T-helper 2 cell treated with Interferon-gamma antibody and Interleukin-4, amounts not matched to agents 5 μg/mL and 100 μg/mL, for 36 hours (primary cell): ENCODE measurements around the gene S1PR1.
"Not testable (repeated sequence)": the region's sequence is repeated elsewhere in the genome, so short reads cannot be mapped to it uniquely, and the experiment has no call there.

Source experiments
- DNase-seq: peaks from one replicate; pipeline ENCODE4 v3.0.0; 2021; ENCODE audit warnings: low spot score
- H3K27ac Mint-ChIP-seq: one replicate; pipeline ENCODE4 v1.8.0; 2021; ENCODE audit warnings: mild to moderate bottlenecking, mixed read lengths
- H3K27me3 Mint-ChIP-seq: one replicate; pipeline ENCODE4 v1.8.0; 2021; ENCODE audit warnings: low read depth, mixed read lengths
- H3K36me3 Mint-ChIP-seq: one replicate; pipeline ENCODE4 v1.8.0; 2021; ENCODE audit warnings: low read depth, mixed read lengths
- H3K4me1 Mint-ChIP-seq: one replicate; pipeline ENCODE4 v1.8.0; 2021; ENCODE audit warnings: low read depth, mixed read lengths
- H3K4me3 Mint-ChIP-seq: one replicate; pipeline ENCODE4 v1.8.0; 2022; ENCODE audit warnings: mild to moderate bottlenecking, moderate library complexity, mixed read lengths
- H3K9me3 Mint-ChIP-seq: one replicate; pipeline ENCODE4 v1.8.0; 2021; ENCODE audit warnings: mixed read lengths

Gene S1PR1

GRCh38 chr1:101236516-101237228 lies at the start of gene S1PR1:
TSS of gene S1PR1 (plus strand) at chr1:101237019. CDS start at chr1:101238985, 1,966 bp downstream.
- H3K27ac Mint-ChIP-seq = peak within 1 kb of the TSS; percentile 97
- peaks cover 42% of the 10 kb centered on the region for H3K4me1 Mint-ChIP-seq
- peaks cover 72% of the 10 kb centered on the region for H3K36me3 Mint-ChIP-seq
- H3K27me3 Mint-ChIP-seq = no peaks in the 10 kb centered on the region
- peak; percentile 70 for DNase-seq
- peaks cover 6% of the 10 kb centered on the region for H3K9me3 Mint-ChIP-seq
- H3K4me3 Mint-ChIP-seq = peak within 1 kb of the TSS; percentile 97

- Mint-ChIP-seq H3K9me3 (peaks cover 10% of the 10 kb centered on the region), H3K27ac (peak overlapping the region; percentile 85), H3K4me3 (peak overlapping the region; percentile 27), H3K4me1 (peaks cover 36% of the 10 kb centered on the region), H3K36me3 (peaks cover 12% of the 10 kb centered on the region), H3K27me3 (no peaks in the 10 kb centered on the region)
- DNase-seq = no peak
Measured at GRCh38 chr1:101187297-101187696, 49.5 kb upstream of the S1PR1 start.

- H3K27ac Mint-ChIP-seq = no peak overlapping the region
- peaks cover 30% of the 10 kb centered on the region for H3K4me1 Mint-ChIP-seq
- no peaks in the 10 kb centered on the region for H3K27me3 Mint-ChIP-seq
- H3K9me3 Mint-ChIP-seq = peaks cover 10% of the 10 kb centered on the region
- H3K4me3 Mint-ChIP-seq = no peak overlapping the region
- peaks cover 12% of the 10 kb centered on the region for H3K36me3 Mint-ChIP-seq
- DNase-seq = no peak
Measured at GRCh38 chr1:101188331-101188730, 48.5 kb upstream of the S1PR1 start.

- not testable (repeated sequence) for H3K27me3 Mint-ChIP-seq, DNase-seq, H3K27ac Mint-ChIP-seq, H3K4me3 Mint-ChIP-seq
- Mint-ChIP-seq H3K4me1 (peaks cover 26% of the 10 kb centered on the region), H3K9me3 (peaks cover 10% of the 10 kb centered on the region), H3K36me3 (peaks cover 12% of the 10 kb centered on the region)
Measured at GRCh38 chr1:101188968-101189367, 47.9 kb upstream of the S1PR1 start.

- peaks cover 12% of the 10 kb centered on the region for H3K36me3 Mint-ChIP-seq
- peaks cover 20% of the 10 kb centered on the region for H3K4me1 Mint-ChIP-seq
- no peak for DNase-seq
- H3K9me3 Mint-ChIP-seq = peaks cover 10% of the 10 kb centered on the region
- H3K27me3 Mint-ChIP-seq = no peaks in the 10 kb centered on the region
- no peak overlapping the region for H3K4me3 Mint-ChIP-seq
- no peak overlapping the region for H3K27ac Mint-ChIP-seq
Measured at GRCh38 chr1:101190441-101190840, 46.4 kb upstream of the S1PR1 start.

GRCh38 chr1:101191049-101191448 lies 45.8 kb upstream of the S1PR1 start:
- Mint-ChIP-seq H3K9me3 (peaks cover 13% of the 10 kb centered on the region), H3K4me1 (peaks cover 22% of the 10 kb centered on the region), H3K36me3 (peaks cover 15% of the 10 kb centered on the region), H3K4me3 (no peak overlapping the region), H3K27me3 (no peaks in the 10 kb centered on the region), H3K27ac (no peak overlapping the region)
- no peak for DNase-seq

- Mint-ChIP-seq H3K9me3 (peaks cover 11% of the 10 kb centered on the region), H3K27me3 (no peaks in the 10 kb centered on the region), H3K27ac (no peak overlapping the region), H3K4me3 (no peak overlapping the region), H3K36me3 (peaks cover 7% of the 10 kb centered on the region), H3K4me1 (peaks cover 17% of the 10 kb centered on the region)
- no peak for DNase-seq
Measured at GRCh38 chr1:101193733-101194169, 43.1 kb upstream of the S1PR1 start.

GRCh38 chr1:101194746-101195145 lies 42.1 kb upstream of the S1PR1 start:
- no peak overlapping the region for H3K27ac Mint-ChIP-seq
- H3K4me1 Mint-ChIP-seq = peaks cover 24% of the 10 kb centered on the region
- DNase-seq = no peak
- H3K36me3 Mint-ChIP-seq = peaks cover 9% of the 10 kb centered on the region
- H3K27me3 Mint-ChIP-seq = no peaks in the 10 kb centered on the region
- no peak overlapping the region for H3K4me3 Mint-ChIP-seq
- peaks cover 11% of the 10 kb centered on the region for H3K9me3 Mint-ChIP-seq

- Mint-ChIP-seq H3K4me1 (peaks cover 33% of the 10 kb centered on the region), H3K4me3 (no peak overlapping the region), H3K9me3 (peaks cover 13% of the 10 kb centered on the region), H3K27ac (no peak overlapping the region), H3K36me3 (peaks cover 16% of the 10 kb centered on the region), H3K27me3 (no peaks in the 10 kb centered on the region)
- no peak for DNase-seq
Measured at GRCh38 chr1:101196668-101197067, 40.2 kb upstream of the S1PR1 start.

- Mint-ChIP-seq H3K4me3 (peak overlapping the region; percentile 74), H3K36me3 (peaks cover 16% of the 10 kb centered on the region), H3K27ac (peak overlapping the region; percentile 94), H3K4me1 (peaks cover 33% of the 10 kb centered on the region), H3K27me3 (no peaks in the 10 kb centered on the region), H3K9me3 (peaks cover 15% of the 10 kb centered on the region)
- peak; percentile 84 for DNase-seq
Measured at GRCh38 chr1:101198842-101199636, 37.8 kb upstream of the S1PR1 start.

- H3K27ac Mint-ChIP-seq = peak overlapping the region; percentile 66
- peaks cover 34% of the 10 kb centered on the region for H3K4me1 Mint-ChIP-seq
- peaks cover 16% of the 10 kb centered on the region for H3K36me3 Mint-ChIP-seq
- peak overlapping the region; percentile 39 for H3K4me3 Mint-ChIP-seq
- no peak for DNase-seq
- H3K27me3 Mint-ChIP-seq = no peaks in the 10 kb centered on the region
- H3K9me3 Mint-ChIP-seq = peaks cover 15% of the 10 kb centered on the region
Measured at GRCh38 chr1:101199637-101199982, 37.2 kb upstream of the S1PR1 start.

GRCh38 chr1:101200513-101200912 lies 36.3 kb upstream of the S1PR1 start:
- Mint-ChIP-seq H3K27ac (peak overlapping the region; percentile 66), H3K36me3 (peaks cover 16% of the 10 kb centered on the region), H3K4me3 (no peak overlapping the region), H3K9me3 (peaks cover 15% of the 10 kb centered on the region), H3K4me1 (peaks cover 41% of the 10 kb centered on the region), H3K27me3 (no peaks in the 10 kb centered on the region)
- DNase-seq = no peak

- no peak for DNase-seq
- H3K4me1 Mint-ChIP-seq = peaks cover 35% of the 10 kb centered on the region
- H3K27ac Mint-ChIP-seq = no peak overlapping the region
- H3K27me3 Mint-ChIP-seq = no peaks in the 10 kb centered on the region
- no peak overlapping the region for H3K4me3 Mint-ChIP-seq
- H3K36me3 Mint-ChIP-seq = peaks cover 9% of the 10 kb centered on the region
- H3K9me3 Mint-ChIP-seq = peaks cover 4% of the 10 kb centered on the region
Measured at GRCh38 chr1:101203820-101204540, 32.8 kb upstream of the S1PR1 start.

GRCh38 chr1:101205457-101205856 lies 31.4 kb upstream of the S1PR1 start:
- H3K4me1 Mint-ChIP-seq = peaks cover 24% of the 10 kb centered on the region
- H3K9me3 Mint-ChIP-seq = peaks cover 4% of the 10 kb centered on the region
- H3K27me3 Mint-ChIP-seq = no peaks in the 10 kb centered on the region
- H3K4me3 Mint-ChIP-seq = no peak overlapping the region
- H3K27ac Mint-ChIP-seq = no peak overlapping the region
- peaks cover under 1% of the 10 kb centered on the region for H3K36me3 Mint-ChIP-seq
- no peak for DNase-seq
